K562 (cell line): ENCODE measurements around the gene TMEM120B. TPM values are rescaled to one million over a fixed set of nuclear protein-coding genes. Genes with fewer than 3 reads are reported as not detected.

Source experiments
- ELF2 ChIP-seq: fragments of 250-450 bp; sonication (Bioruptor Pico); IDR thresholded peaks from 2 replicates; pipeline ENCODE4 v1.5.0; 2021; ENCODE audit warnings: mild to moderate bottlenecking
- ERF ChIP-seq: fragments of 450-650 bp; formaldehyde crosslinking; IDR thresholded peaks from 2 replicates; pipeline ENCODE4 v1.4.0; 2020; ENCODE audit warnings: mild to moderate bottlenecking, mixed read lengths
- KLF1 ChIP-seq: fragments of 450-650 bp; IDR thresholded peaks from 2 replicates; pipeline ENCODE4 v1.6.1; 2016; ENCODE audit warnings: missing genetic modification characterization, missing compliant biosample characterization
- MCM2 ChIP-seq: fragments of 450-650 bp; IDR thresholded peaks from 2 replicates; pipeline ENCODE4 v1.6.1; 2017; ENCODE audit warnings: low read depth, mild to moderate bottlenecking
- NBN ChIP-seq: fragments of 450-650 bp; IDR thresholded peaks from 2 replicates; pipeline ENCODE4 v1.6.1; 2016; ENCODE audit warnings: low read depth, mild to moderate bottlenecking
- POLR2AphosphoS5 ChIP-seq: IDR thresholded peaks from 2 replicates; pipeline ENCODE4 v1.6.1; 2011; ENCODE audit warnings: mild to moderate bottlenecking, low read depth, low read length, moderate library complexity; ENCODE audit not compliant: control insufficient read depth, insufficient read depth
- U2AF2 ChIP-seq: fragments of 200-400 bp; formaldehyde crosslinking; optimal IDR thresholded peaks from 2 replicates; pipeline ENCODE3; 2017; ENCODE audit warnings: low read depth, mild to moderate bottlenecking, low read length
- ZBTB7A ChIP-seq: IDR thresholded peaks from 2 replicates; pipeline ENCODE4 v1.6.1; 2011; ENCODE audit warnings: low read depth, mild to moderate bottlenecking, low read length, moderate library complexity, borderline replicate concordance; ENCODE audit not compliant: control insufficient read depth
- ZFPM2 ChIP-seq: fragments of 250-450 bp; sonication (Bioruptor Pico); IDR thresholded peaks from 2 replicates; pipeline ENCODE4 v1.5.1; 2022; ENCODE audit warnings: mild to moderate bottlenecking
- ZKSCAN1 ChIP-seq: fragments of 150-350 bp; IDR thresholded peaks from 2 replicates; pipeline ENCODE4 v1.6.1; 2016; ENCODE audit warnings: low read depth, low read length
- ZNF253 ChIP-seq: fragments of 250-450 bp; sonication (Bioruptor Pico); conservative IDR thresholded peaks from 2 replicates; pipeline ENCODE4 v1.6.1; 2021; ENCODE audit warnings: mild to moderate bottlenecking
- polyA plus RNA-seq, 8 experiments: library from polyadenylated mRNA; depleted of rRNA in 4 of 8; stranded (reverse) in 5 of 8; unstranded in 3 of 8; fragments of >200 nt; fragmentation: Nextera tagmentation in 2 of 8; fragmentation: Illumina TruSeq in 1 of 8; extraction: Ambion mirVana in 2 of 8; extraction: Trizol in 1 of 8; gene quantifications; 2 replicates each; pipeline versions ENCODE4 v1.2.1 to v1.2.3, GENCODE V29; 2011 to 2014; ENCODE audit warnings: inconsistent platforms in 1 of 8, missing spikeins in 1 of 8
- total RNA-seq, 7 experiments: library from RNA; depleted of rRNA in 6 of 7; stranded (reverse); fragments of >200 nt in 6 of 7; fragmentation: Illumina TruSeq in 2 of 7; extraction: Trizol in 2 of 7; gene quantifications; 2 replicates each; pipeline versions ENCODE4 v1.2.1 to v1.2.3, GENCODE V29; 2011 to 2021; ENCODE audit warnings: low replicate concordance in 1 of 7
- TF ChIP-seq, protein P1 (sequence below), 2 experiments: fragments of 450-650 bp; IDR thresholded peaks; 2 replicates each; pipeline ENCODE4 v1.6.1; 2018; ENCODE audit warnings: mild to moderate bottlenecking in 2 of 2, low read depth in 1 of 2; ENCODE audit not compliant: partially characterized antibody in 2 of 2
- TF ChIP-seq, protein P2 (sequence below): sonication (generic); formaldehyde crosslinking; IDR thresholded peaks from 2 replicates; pipeline ENCODE4 v1.8.0; 2022; ENCODE audit warnings: mild to moderate bottlenecking, missing genetic modification reagents
- TF ChIP-seq, protein P3 (sequence below), 2 experiments: fragments of 200-800 bp in 1 of 2; sonication (Bioruptor generic) in 1 of 2; sonication (generic) in 1 of 2; formaldehyde crosslinking in 1 of 2; IDR thresholded peaks in 1 of 2; conservative IDR thresholded peaks in 1 of 2; 2 replicates each; pipeline versions ENCODE4 v1.5.0 to v1.6.1; 2016 to 2020; ENCODE audit warnings: missing compliant biosample characterization in 1 of 2, missing genetic modification characterization in 1 of 2, missing genetic modification reagents in 1 of 2
- TF ChIP-seq, protein P4 (sequence below), 2 experiments: IDR thresholded peaks; 2 replicates each; pipeline ENCODE4 v1.6.1; 2012; ENCODE audit warnings: improper control_type of control experiment in 2 of 2, low read depth in 2 of 2, low read length in 2 of 2, borderline replicate concordance in 1 of 2
- TF ChIP-seq, protein P5 (sequence below): fragments of 250-450 bp; sonication (Bioruptor Pico); IDR thresholded peaks from 2 replicates; pipeline ENCODE4 v1.5.0; 2021

TMEM120B gene
- total and polyA plus RNA-seq, 9 of the 15 experiments (the other 6 are each of a cell fraction or from before 2014, with no cell fraction given) = 1.7 to 18.6 (median 7.4) TPM

DNA sequence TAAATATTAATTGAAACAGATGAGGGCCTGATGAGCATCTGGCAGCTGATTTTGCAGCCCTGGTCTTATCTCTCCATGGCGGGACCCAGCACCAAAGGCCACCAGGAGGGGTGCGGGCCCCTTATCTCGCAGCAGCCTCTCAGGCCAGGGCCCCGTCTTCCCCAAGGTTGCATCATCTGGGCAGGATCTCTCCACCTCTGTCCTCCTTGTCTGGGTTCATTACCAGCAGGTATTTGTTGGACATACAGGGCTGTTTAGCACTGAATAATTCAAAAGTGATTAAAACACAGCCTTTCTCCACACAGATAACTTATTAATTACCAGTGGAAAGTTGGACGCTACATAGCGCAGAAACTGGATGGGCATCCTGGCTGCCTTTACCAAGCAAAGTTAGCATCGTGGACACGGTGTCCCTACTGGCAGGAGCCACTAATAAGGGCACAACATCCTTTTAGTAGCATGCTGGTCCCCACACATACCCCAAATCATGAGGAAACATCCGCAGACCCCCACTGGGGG is 25.8 kb downstream of the TMEM120B start (continued):
- TF ChIP-seq ZBTB7A (peak; percentile 83; the same call in 1 of the 2 replicates), ERF (CRISPR knock-in tag) (no peak), NBN (peak; percentile 79; the same call in 1 of the 2 replicates), ELF2 (CRISPR knock-in tag) (no peak), ZFPM2 (CRISPR knock-in tag) (no peak), MCM2 (no peak), ZKSCAN1 (0 out of 2 replicates have a peak, but pooled peaks have one; percentile 25), KLF1 (tag) (0 out of 2 replicates have a peak, but pooled peaks have one; percentile 34), ZNF253 (CRISPR knock-in tag) (no peak), U2AF2 (no peak), POLR2AphosphoS5 (peak; percentile 91)
- TF ChIP-seq, protein P1, sequence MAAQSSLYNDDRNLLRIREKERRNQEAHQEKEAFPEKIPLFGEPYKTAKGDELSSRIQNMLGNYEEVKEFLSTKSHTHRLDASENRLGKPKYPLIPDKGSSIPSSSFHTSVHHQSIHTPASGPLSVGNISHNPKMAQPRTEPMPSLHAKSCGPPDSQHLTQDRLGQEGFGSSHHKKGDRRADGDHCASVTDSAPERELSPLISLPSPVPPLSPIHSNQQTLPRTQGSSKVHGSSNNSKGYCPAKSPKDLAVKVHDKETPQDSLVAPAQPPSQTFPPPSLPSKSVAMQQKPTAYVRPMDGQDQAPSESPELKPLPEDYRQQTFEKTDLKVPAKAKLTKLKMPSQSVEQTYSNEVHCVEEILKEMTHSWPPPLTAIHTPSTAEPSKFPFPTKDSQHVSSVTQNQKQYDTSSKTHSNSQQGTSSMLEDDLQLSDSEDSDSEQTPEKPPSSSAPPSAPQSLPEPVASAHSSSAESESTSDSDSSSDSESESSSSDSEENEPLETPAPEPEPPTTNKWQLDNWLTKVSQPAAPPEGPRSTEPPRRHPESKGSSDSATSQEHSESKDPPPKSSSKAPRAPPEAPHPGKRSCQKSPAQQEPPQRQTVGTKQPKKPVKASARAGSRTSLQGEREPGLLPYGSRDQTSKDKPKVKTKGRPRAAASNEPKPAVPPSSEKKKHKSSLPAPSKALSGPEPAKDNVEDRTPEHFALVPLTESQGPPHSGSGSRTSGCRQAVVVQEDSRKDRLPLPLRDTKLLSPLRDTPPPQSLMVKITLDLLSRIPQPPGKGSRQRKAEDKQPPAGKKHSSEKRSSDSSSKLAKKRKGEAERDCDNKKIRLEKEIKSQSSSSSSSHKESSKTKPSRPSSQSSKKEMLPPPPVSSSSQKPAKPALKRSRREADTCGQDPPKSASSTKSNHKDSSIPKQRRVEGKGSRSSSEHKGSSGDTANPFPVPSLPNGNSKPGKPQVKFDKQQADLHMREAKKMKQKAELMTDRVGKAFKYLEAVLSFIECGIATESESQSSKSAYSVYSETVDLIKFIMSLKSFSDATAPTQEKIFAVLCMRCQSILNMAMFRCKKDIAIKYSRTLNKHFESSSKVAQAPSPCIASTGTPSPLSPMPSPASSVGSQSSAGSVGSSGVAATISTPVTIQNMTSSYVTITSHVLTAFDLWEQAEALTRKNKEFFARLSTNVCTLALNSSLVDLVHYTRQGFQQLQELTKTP (IDR thresholded peaks at IDR 0.05; ENCODE audit: low read depth in 1 of 2, partially characterized antibody in 2 of 2) = peak in 1 of 2 experiments; percentile 75
- TF ChIP-seq, protein P2, sequence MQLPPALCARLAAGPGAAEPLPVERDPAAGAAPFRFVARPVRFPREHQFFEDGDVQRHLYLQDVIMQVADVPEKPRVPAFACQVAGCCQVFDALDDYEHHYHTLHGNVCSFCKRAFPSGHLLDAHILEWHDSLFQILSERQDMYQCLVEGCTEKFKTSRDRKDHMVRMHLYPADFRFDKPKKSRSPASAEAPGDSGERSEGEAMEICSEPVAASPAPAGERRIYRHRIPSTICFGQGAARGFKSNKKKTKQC (CRISPR knock-in tag) = 0 out of 2 replicates have a peak, but pooled peaks have one; percentile 6
- TF ChIP-seq, protein P3, sequence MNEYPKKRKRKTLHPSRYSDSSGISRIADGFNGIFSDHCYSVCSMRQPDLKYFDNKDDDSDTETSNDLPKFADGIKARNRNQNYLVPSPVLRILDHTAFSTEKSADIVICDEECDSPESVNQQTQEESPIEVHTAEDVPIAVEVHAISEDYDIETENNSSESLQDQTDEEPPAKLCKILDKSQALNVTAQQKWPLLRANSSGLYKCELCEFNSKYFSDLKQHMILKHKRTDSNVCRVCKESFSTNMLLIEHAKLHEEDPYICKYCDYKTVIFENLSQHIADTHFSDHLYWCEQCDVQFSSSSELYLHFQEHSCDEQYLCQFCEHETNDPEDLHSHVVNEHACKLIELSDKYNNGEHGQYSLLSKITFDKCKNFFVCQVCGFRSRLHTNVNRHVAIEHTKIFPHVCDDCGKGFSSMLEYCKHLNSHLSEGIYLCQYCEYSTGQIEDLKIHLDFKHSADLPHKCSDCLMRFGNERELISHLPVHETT (CRISPR knock-in tag; conservative IDR thresholded peaks at IDR 0.05 in 1 of 2, IDR thresholded peaks at IDR 0.05 in 1 of 2) = peak in 1 of 2 experiments; percentile 70; a peak in 1 of 4 replicates
- TF ChIP-seq, protein P4, sequence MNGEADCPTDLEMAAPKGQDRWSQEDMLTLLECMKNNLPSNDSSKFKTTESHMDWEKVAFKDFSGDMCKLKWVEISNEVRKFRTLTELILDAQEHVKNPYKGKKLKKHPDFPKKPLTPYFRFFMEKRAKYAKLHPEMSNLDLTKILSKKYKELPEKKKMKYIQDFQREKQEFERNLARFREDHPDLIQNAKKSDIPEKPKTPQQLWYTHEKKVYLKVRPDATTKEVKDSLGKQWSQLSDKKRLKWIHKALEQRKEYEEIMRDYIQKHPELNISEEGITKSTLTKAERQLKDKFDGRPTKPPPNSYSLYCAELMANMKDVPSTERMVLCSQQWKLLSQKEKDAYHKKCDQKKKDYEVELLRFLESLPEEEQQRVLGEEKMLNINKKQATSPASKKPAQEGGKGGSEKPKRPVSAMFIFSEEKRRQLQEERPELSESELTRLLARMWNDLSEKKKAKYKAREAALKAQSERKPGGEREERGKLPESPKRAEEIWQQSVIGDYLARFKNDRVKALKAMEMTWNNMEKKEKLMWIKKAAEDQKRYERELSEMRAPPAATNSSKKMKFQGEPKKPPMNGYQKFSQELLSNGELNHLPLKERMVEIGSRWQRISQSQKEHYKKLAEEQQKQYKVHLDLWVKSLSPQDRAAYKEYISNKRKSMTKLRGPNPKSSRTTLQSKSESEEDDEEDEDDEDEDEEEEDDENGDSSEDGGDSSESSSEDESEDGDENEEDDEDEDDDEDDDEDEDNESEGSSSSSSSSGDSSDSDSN (IDR thresholded peaks at IDR 0.05; ENCODE audit: borderline replicate concordance in 1 of 2, low read depth in 2 of 2, low read length in 2 of 2) = 0 out of 4 replicates have a peak, but pooled peaks of 1 of the 2 experiments have one; percentile 49
- TF ChIP-seq, protein P5, sequence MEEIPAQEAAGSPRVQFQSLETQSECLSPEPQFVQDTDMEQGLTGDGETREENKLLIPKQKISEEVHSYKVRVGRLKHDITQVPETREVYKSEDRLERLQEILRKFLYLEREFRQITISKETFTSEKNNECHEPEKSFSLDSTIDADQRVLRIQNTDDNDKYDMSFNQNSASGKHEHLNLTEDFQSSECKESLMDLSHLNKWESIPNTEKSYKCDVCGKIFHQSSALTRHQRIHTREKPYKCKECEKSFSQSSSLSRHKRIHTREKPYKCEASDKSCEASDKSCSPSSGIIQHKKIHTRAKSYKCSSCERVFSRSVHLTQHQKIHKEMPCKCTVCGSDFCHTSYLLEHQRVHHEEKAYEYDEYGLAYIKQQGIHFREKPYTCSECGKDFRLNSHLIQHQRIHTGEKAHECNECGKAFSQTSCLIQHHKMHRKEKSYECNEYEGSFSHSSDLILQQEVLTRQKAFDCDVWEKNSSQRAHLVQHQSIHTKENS (CRISPR knock-in tag) = no peak
